Measurements from ENCODE around the gene MUC6.
"Not testable (repeated sequence)": the region's sequence is repeated elsewhere in the genome, so short reads cannot be mapped to it uniquely, and the experiment has no call there.

MUC6 gene

GRCh38 chr11:991034-991433, 45.5 kb downstream of the MUC6 start:
- DNase-seq = no peak

GRCh38 chr11:990101-990500, 46.4 kb downstream of the MUC6 start:
- no peak for DNase-seq

DNA sequence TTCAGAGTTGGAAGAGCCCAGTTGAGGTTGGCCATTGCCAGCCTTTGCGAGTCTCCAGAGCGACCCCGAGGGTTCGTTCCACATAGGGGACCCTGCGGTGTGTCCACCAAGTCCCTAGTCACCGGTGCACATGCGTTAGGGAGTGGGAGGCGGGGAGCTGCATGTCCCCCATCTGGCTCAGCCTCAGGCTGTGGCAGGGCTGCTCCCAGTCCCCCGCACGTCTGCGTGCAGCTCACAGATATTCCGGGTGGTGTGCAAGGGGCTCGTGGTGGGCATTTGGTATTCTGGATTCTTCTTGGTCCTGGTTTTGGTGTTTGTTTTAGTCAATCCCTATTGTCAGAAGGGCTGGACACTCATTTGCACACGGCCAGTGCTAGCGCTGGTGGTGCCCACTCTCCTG, 48.8 kb downstream of the MUC6 start:
- DNase-seq = no peak

GRCh38 chr11:986952-987305, 49.6 kb downstream of the MUC6 start:
- no peak for DNase-seq

DNA sequence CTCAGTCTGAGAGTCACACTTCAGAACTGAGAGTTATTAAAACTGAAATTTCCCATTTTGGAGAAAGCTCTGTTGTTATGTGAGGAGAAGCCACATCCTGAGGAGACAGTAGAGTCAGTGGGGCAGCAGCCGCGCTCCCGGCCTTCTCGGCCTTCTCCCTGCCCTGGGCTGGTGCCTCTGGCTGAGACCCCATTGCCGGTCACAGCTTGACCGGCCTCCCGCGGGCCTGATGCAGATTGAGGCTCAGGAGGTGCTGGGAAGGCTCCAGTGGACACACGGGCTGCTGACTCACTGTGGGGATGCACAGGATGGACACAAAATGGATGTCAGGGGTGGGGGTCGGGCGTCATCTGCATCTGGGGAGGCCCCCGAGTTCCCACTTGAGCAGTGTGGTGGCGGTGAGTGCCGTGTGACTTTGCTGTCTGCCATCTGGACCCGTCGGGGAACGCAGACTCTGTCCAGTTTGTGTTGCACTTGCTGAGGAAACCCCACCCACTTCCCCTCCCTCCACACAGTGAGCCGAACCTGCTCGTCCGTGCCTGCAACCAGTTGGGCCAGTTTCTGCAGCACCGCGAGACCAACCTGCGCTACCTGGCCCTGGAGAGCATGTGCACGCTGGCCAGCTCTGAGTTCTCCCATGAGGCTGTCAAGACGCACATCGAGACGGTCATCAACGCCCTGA, 50.1 kb downstream of the MUC6 start:
- no peak for DNase-seq

DNA sequence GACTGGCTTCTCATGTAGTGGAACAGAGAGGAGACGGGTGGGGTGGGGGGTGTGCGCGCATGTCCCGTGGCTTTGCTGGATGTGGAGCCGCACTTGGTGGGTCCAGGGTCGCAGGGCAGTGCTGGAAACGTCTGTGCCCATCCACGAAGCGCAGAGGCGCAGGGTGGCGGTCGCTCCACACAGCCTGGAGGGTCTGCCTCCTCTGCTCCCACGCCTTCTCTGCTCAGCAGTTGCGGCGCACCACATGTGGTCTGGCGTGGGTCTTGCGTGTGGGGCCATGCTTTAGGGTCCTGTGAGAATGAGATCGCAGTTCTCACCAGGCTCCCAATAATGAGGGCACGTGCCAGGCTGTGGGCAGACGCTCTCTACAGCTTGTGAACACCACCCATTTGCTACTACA, 50.7 kb downstream of the MUC6 start:
- no peak for DNase-seq

DNA sequence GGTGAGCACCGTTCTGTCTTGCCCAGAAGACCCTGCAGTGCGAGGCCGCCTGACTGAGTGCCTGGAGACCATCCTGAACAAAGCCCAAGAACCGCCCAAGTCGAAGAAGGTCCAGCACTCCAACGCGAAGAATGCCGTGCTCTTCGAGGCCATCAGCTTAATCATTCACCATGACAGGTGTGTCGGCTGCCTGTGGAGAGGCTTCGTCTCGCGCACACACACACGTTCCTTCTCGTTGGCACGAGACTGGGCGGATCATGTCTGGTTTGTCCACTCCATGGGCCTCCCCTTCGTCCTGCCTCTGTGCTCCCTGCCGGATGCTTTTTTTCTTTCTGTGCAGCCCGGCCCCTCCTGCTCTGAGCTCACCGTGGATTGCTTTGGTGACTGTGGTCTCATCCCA, 51.1 kb downstream of the MUC6 start:
- no peak for DNase-seq

GRCh38 chr11:984546-984945, 52.0 kb downstream of the MUC6 start:
- peak in 2 of 58 donors; percentile 12 to 22 for DNase-seq

- DNase-seq = peak in 1 of 58 donors; percentile 11
Measured at GRCh38 chr11:981764-982163, 54.8 kb downstream of the MUC6 start.

DNA sequence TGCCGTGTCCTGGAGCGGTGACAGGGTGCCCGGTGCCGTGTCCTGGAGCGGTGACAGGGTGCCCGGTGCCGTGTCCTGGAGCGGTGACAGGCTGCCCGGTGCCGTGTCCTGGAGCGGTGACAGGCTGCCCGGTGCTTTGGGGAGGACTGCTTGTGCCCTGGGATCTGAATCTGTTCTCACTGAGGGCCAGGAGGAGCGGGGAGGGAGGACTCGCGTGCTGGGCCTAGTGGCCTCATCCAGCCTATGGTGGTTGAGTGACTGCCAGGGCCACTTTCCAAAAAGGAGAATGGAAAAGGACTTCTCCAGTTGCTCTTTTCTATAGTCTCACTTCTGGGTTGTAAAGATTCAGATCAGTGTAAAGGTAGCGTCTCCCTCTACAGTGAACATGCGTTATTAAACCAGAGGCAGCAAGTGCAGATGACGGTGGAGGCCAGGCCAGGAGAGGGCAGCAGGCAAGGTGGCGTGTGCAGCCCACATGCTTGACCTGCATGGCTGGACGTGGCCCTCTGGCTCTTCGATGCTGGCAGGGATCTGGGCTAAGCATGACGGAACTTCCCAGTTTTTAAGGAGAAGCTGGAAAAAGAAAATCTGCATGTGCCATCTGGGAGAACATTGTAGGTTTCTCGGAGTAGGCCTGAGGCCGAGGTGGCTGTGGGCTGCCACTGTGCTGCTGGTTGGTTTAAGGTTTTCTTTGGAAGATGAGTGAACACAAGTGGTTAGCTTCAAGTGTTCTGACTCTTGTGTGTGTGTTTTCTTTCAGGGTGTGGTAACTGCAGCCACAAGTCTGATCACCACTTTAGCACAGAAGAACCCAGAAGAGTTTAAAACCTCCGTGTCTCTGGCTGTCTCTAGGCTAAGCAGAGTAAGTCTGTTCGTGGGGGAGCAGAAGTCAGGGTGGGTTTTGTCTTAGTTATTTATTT, 55.8 kb downstream of the MUC6 start:
- no peak for DNase-seq

DNA sequence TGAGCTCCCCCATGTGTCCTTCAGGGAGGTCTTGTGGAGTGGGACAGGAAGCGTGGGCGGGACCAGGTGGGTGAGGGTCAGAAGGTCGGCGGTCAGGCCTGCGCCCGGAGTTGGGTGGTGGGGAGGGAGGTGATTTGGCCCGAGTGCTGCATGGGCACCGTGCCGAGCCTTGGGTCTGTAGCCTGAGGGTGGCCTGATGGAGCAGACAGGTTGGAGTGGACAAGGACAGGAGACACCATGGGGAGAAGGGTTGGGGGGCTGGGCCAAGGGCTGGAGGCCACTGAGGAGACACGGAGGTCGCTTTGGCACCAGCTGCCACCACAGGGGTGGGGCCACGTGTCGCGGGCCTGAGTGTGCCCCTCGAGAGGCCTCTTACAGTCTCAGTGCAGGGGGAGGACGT, 57.7 kb downstream of the MUC6 start:
- no peak for DNase-seq

- DNase-seq = no peak
Measured at GRCh38 chr11:977830-978720, 58.4 kb downstream of the MUC6 start.

DNA sequence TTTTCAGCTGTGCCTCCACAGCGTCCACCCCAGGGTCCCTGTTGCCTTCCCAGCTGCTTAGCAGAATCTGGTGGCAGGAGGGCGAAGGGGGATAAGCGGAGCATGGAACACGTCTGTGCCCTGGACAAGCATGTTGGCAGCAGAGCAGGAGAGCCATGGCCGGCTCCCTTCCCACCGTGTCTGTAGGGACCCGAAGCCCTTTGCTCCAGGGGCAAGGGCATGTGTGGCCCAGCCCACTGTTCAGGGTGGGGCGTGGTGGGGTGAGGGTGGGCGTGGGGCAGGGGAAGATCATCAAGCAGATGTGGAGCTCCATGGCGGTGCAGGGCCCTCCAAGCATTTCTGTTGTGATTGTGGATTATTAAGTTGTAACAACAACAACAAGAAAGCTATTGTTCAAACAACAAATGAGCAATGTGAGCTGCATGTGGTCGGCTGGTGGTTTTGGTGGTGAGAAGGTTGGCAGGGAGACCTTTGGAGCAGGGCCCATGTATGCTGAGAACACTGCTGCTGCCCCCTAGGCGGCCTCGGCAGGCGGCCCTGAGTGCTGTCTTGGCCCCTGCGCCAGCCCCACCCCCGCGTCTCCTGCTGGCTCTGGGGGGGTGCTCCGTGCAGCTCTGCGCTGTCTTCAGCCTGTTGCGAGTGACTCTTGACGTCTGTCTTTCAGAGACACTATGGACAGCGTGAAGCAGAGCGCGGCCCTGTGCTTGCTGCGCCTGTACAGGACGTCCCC, 59.9 kb downstream of the MUC6 start:
- peak in 40 of 58 donors; percentile 19 to 77 (median 51) for DNase-seq

GRCh38 chr11:975827-976226, 60.7 kb downstream of the MUC6 start:
- DNase-seq = peak in 12 of 58 donors; percentile 20 to 65 (median 42)

DNA sequence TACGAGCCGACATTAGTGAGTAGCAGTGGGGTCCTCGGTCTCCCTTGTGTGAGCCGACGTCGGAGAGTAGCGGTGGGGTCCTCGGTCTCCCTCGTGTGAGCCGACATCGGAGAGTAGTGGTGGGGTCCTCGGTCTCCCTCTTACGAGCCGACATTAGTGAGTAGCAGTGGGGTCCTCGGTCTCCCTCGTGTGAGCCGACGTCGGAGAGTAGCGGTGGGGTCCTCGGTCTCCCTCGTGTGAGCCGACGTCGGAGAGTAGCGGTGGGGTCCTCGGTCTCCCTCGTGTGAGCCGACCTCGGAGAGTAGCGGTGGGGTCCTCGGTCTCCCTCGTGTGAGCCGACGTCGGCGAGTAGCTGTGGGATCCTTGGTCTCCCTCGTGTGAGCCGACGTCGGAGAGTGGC, 61.1 kb downstream of the MUC6 start:
- not testable (repeated sequence) for DNase-seq

GRCh38 chr11:973237-973636, 63.3 kb downstream of the MUC6 start:
- DNase-seq = no peak

DNA sequence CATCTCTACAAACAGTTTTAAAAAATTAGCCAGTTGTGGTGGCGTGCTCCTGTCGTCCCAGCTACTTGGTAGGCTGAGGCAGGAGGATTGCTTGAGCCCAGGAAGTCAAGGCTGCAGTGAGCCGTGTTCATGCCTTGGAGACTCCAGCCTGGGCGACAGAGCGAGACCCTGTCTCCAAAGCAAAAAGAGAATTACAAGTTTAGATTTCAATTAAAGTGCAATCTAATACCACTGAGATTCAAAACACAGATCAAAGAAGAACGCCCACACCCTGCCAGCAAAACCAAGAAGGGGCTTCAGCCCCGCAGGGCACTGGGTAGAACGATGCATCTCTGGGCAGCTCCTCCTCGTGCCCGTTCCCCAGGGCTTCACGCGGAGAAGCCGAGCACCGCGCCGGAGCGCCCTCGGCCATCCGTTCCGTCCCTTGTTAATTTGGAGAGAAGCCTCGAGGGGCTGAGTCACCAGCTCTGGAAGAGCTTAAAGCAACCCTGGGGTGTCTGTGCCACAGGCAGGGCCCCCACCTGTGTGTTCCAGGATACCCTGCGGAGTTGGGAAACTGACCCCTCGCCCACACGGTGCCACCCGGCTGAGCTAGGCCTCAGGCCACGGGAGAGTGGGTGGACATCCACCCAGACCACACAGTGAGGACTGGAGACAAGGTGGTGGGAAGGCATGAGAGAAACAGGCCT, 63.9 kb downstream of the MUC6 start:
- no peak for DNase-seq

DNA sequence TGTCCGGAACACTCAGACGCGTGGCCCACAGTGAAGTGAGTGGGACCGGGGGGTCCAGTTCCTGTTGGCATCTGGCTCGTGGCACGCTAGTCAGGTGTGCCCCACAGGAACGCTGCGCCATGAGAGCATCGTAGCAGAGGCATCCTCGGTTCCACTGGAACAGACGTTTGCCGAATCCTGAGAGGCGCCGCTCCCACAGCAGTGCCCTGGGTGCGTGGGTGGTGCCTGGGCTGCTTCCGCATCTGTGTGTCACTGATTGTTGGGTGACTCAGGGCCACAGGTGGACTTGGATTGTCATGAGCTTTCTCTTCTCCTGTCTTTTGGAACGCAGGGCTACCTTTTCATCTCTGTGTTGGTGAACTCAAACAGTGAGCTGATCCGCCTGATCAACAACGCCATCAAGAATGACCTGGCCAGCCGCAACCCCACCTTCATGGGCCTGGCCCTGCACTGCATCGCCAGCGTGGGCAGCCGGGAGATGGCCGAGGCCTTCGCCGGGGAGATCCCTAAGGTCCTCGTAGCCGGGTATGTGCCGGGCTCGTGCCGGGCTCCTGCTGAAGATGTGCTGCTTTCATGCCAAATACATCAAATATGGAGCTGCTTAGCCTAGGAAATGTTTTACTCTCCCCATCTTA, 64.7 kb downstream of the MUC6 start:
- DNase-seq = peak in 8 of 58 donors; percentile 16 to 63 (median 33)

DNA sequence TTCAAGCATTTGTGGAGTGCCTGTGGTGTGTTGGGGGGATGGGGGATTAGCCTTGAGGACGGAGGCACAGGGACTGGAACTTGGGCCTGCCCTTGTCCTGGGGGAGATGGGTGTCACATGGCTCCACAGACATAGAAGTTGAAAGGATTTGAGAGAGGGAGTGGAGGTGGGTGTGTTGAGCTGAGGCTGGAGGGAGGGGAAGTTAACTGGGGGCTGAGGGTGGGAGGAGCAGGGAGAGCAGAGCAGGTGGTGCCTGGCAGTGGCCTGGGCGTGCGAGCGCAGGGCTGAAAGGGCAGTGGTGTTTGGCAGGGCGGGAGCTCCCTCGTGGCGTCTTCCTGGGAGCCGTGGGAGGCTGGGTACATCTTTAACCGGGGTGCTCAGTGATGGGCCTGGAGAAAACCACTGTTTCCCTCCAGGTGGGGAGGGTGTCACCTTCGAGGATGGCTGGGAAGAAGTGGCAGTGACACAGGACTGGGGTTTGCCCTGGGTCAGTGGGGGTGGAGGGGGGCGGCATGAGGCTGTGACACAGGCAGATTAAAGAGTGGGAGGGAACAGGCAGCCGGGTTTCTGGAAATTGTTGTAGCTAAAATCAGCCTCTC, 65.3 kb downstream of the MUC6 start:
- no peak for DNase-seq

Measured in anterior cingulate cortex (tissue), 58 donors.